MCF 10A (cell line): Measurements from ENCODE around the gene ZNF219. TPM values are rescaled to one million over a fixed set of nuclear protein-coding genes. Genes with fewer than 3 reads are reported as not detected.
A peak's percentile ranks its signal among the peaks of the same experiment; 100 is the strongest.

ENCODE experiments used
- BruUV-seq: library from RNA; stranded (reverse); fragments of 400-500 nt; replicated peaks from 2 replicates; lab custom pipeline; 2021; lab: Mats Ljungman, UMichigan
- CTCF ChIA-PET: fragments of 300-600 bp; sonication (Branson Sonifier 250); formaldehyde crosslinking; extraction: SDS; loops from one replicate; lab custom pipeline; 2021; ENCODE audit warnings: antibody characterized with exemption, inconsistent platforms; lab: Yijun Ruan, JAX
- POLR2A ChIA-PET: fragments of 300-600, 350-650 bp; sonication (Branson Sonifier 250); formaldehyde crosslinking; extraction: SDS; loops from one replicate; lab custom pipeline; 2020; ENCODE audit warnings: antibody characterized with exemption, inconsistent platforms; lab: Yijun Ruan, JAX
- DNase-seq: peaks from one replicate; pipeline ENCODE4 v3.0.0-alpha.2; 2018; ENCODE audit not compliant: unreplicated experiment
- H3K27ac Mint-ChIP-seq: one replicate; pipeline ENCODE4 v1.8.0; 2022; ENCODE audit warnings: mild to moderate bottlenecking, low read depth, mixed read lengths; ENCODE audit not compliant: unreplicated experiment
- H3K27me3 Mint-ChIP-seq: one replicate; pipeline ENCODE4 v1.8.0; 2022; ENCODE audit warnings: mixed read lengths; ENCODE audit not compliant: insufficient read depth, unreplicated experiment
- H3K36me3 Mint-ChIP-seq: one replicate; pipeline ENCODE4 v1.8.0; 2022; ENCODE audit warnings: mild to moderate bottlenecking, moderate library complexity, mixed read lengths; ENCODE audit not compliant: insufficient read depth, unreplicated experiment
- H3K4me1 Mint-ChIP-seq: one replicate; pipeline ENCODE4 v1.8.0; 2022; ENCODE audit warnings: mixed read lengths; ENCODE audit not compliant: insufficient read depth, unreplicated experiment
- H3K4me3 Mint-ChIP-seq: one replicate; pipeline ENCODE4 v1.8.0; 2022; ENCODE audit warnings: mild to moderate bottlenecking, moderate library complexity, mixed read lengths; ENCODE audit not compliant: unreplicated experiment
- H3K9me3 Mint-ChIP-seq: one replicate; pipeline ENCODE4 v1.8.0; 2022; ENCODE audit warnings: mixed read lengths; ENCODE audit not compliant: unreplicated experiment
- intact Hi-C: fragments of 100-400 bp; cut with micrococcal nuclease; formaldehyde crosslinking; loops from 2 replicates; pipeline ENCODE4 v1.14.1; 2022
- total RNA-seq: library from RNA; stranded (reverse); gene quantifications from 2 replicates; pipeline ENCODE4 v1.2.3, GENCODE V29; 2022
- TF ChIP-seq, protein P1 (sequence below): fragments of 200-600 bp; IDR thresholded peaks from one replicate; pipeline ENCODE4 v1.8.0; 2022; ENCODE audit warnings: antibody characterized with exemption, mild to moderate bottlenecking; ENCODE audit not compliant: unreplicated experiment

ZNF219 gene
- total RNA-seq, 1 experiment from 2014 or later: 33.8 TPM

DNA sequence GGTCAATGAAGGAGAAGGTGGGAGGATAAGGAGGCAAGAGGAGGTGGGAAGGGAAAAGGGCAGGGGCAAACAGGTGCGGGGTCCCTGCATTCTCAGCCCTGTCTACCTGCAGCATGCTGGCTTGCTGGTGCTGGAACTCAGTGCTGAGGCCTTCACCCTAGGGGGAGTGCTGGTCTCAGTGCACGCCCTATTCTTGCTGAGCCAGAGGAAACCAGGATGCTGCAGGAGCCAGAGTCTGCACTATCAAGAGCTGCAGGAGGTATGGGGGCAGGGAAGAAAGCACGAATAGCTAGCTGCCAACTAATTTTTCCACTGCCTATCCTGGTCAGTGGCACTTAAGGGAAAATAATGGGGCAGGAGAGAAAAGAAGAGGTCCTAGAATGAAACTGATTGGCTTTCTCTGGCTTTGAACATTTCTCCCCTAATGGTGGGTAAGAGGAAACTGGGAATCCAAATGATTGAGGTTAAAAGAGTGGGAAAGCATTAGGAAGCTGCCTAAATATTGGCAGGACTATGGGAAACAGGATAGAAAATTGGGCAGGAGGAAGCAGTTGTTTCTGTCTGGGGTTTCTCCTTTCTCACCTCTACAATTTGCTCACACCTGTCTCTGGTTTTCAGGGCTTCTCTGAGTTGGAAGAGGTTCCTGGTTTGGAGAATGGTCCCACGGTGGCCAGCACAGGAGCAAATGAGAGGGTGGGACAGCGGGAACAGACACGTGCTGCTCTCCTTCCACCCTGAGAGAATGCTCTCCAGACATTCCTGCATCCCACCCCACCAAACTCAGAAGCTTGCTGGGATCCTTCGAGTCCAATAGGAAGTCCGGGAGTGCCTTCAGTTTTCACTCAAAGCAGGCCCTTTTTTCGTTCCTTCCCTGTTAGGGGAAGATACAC is 4.3 kb upstream of the ZNF219 start:
- Mint-ChIP-seq H3K9me3 (no peaks in the 10 kb centered on the region), H3K4me1 (peaks cover 54% of the 10 kb centered on the region), H3K27ac (peak overlapping the region; percentile 67), H3K4me3 (peak overlapping the region; percentile 84), H3K36me3 (no peaks in the 10 kb centered on the region), H3K27me3 (no peaks in the 10 kb centered on the region)
- POLR2A ChIA-PET: interaction anchor here (0.9 to 5.2 kb wide), 14 partner anchors 8 to 760 kb away, joined by 3 to 44 read pairs (median 4); partner anchors contain the start of genes ARHGEF40 and RNASE7
- no peak for DNase-seq
- intact Hi-C loops: loop anchor here (5.0 kb wide), 1 partner anchor 420 kb away; the partner anchor contains the start of gene RNASE4
- BruUV-seq: TSS peak; percentile 54
- TF ChIP-seq, protein P1, sequence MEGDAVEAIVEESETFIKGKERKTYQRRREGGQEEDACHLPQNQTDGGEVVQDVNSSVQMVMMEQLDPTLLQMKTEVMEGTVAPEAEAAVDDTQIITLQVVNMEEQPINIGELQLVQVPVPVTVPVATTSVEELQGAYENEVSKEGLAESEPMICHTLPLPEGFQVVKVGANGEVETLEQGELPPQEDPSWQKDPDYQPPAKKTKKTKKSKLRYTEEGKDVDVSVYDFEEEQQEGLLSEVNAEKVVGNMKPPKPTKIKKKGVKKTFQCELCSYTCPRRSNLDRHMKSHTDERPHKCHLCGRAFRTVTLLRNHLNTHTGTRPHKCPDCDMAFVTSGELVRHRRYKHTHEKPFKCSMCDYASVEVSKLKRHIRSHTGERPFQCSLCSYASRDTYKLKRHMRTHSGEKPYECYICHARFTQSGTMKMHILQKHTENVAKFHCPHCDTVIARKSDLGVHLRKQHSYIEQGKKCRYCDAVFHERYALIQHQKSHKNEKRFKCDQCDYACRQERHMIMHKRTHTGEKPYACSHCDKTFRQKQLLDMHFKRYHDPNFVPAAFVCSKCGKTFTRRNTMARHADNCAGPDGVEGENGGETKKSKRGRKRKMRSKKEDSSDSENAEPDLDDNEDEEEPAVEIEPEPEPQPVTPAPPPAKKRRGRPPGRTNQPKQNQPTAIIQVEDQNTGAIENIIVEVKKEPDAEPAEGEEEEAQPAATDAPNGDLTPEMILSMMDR: no peak
- CTCF ChIA-PET: interaction anchor here (0.7 to 10.5 kb wide), 27 partner anchors 8 to 775 kb away, joined by 3 to 248 read pairs (median 9); partner anchors contain the start of genes ARHGEF40, RNASE7 and SLC39A2

DNA sequence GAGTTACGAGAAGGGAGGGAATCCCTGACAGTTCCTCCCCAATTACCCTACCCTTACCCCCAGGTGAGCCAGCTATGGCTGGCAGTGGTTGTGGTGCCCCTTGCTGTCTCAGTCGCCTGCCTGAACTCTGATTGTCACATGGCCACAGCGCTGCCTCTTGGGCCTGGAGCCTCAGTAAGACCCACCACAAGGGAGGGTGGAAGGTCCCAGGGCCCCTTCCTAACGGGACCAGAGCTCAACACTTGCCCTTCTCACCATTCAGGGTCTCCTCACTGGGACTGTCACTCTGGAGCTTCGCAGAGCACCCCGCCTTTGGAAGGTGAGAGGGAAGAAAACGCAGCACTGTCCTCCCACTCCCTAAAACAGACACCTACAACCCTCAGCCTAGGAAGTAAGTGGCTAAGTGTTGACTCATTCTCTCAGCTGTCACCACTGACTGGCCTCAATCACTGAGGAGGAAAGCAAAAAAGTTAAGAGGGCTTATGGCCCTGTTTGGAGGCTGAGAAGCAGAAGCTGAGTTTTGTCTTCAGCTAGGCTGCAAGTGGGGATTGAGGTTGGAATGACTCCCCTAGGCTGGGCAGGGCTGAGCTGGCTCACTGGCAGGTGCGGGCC is 3.5 kb upstream of the ZNF219 start:
- no peak for DNase-seq
- H3K4me3 Mint-ChIP-seq: peak overlapping the region; percentile 84
- peak overlapping the region; percentile 67 for H3K27ac Mint-ChIP-seq
- CTCF ChIA-PET: interaction anchor here (0.6 to 10.5 kb wide), 15 partner anchors 7 to 405 kb away, joined by 3 to 248 read pairs (median 8); no protein-coding TSS in a partner anchor
- peaks cover 45% of the 10 kb centered on the region for H3K4me1 Mint-ChIP-seq
- no TSS peak for BruUV-seq
- POLR2A ChIA-PET: interaction anchor here (0.9 to 1.5 kb wide), 3 partner anchors 24 to 759 kb away, joined by 3 to 5 read pairs (median 3); no protein-coding TSS in a partner anchor
- no peaks in the 10 kb centered on the region for H3K9me3 Mint-ChIP-seq
- no peaks in the 10 kb centered on the region for H3K36me3 Mint-ChIP-seq
- TF ChIP-seq, protein P1: no peak
- H3K27me3 Mint-ChIP-seq: no peaks in the 10 kb centered on the region
- intact Hi-C loops: loop anchor here (5.0 kb wide), 1 partner anchor 420 kb away; the partner anchor contains the start of gene RNASE4

DNA sequence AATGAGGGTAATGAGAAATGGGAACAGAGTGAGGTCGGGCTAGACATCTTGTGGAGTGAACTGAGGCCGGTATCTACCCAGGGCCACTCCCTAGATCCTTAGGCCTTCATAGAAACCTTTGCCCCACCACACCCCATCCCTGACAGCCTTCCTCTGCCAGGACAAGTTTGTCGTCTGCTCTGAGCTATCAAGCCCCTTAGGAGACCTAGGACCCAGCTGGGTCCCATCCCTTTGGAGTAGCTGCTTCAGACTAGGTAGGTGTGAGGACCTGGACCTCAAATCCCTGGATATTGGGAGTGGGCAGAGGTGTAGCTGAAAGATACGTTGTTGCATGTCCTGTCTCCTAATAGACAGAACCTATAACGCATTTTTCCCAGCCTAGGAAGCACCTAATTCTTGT is 2.5 kb upstream of the ZNF219 start, which contains the start of gene TMEM253:
TMEM253 (plus strand) TSS at position 136 of the 400 bp plus-strand sequence. CDS start 278 bp downstream, outside the sequence.
- no peak for DNase-seq
- no peaks in the 10 kb centered on the region for H3K27me3 Mint-ChIP-seq
- H3K36me3 Mint-ChIP-seq: no peaks in the 10 kb centered on the region
- CTCF ChIA-PET: interaction anchor here (0.5 to 10.5 kb wide), 14 partner anchors 6 to 1970 kb away, joined by 3 to 248 read pairs (median 5); partner anchors contain the start of gene TTC5
- peak within 1 kb of the TSS; percentile 85 for H3K4me3 Mint-ChIP-seq
- BruUV-seq: no TSS peak
- TF ChIP-seq, protein P1: no peak
- H3K27ac Mint-ChIP-seq: peak within 1 kb of the TSS; percentile 67
- peaks cover 41% of the 10 kb centered on the region for H3K4me1 Mint-ChIP-seq
- H3K9me3 Mint-ChIP-seq: no peaks in the 10 kb centered on the region
- intact Hi-C loops: loop anchor here (5.0 kb wide), 1 partner anchor 419 kb away; the partner anchor contains the start of gene RNASE4
- POLR2A ChIA-PET: interaction anchor here (0.6 to 1.6 kb wide), 2 partner anchors 12 to 43 kb away, joined by 3 to 4 read pairs; no protein-coding TSS in a partner anchor
